ENCODE measurements around the gene EPO. TPM values are rescaled to one million over a fixed set of nuclear protein-coding genes. Genes with fewer than 3 reads are reported as not detected.
"Not testable (repeated sequence)": the region's sequence is repeated elsewhere in the genome, so short reads cannot be mapped to it uniquely, and the experiment has no call there.

EPO gene
- polyA plus RNA-seq, 2 of the 4 experiments (the other 2 are of a cell fraction), result not detected

- ATAC-seq (no peak), FAIRE-seq (no peak), DNase-seq (ENCODE audit: low read depth in 1 of 2, low spot score in 1 of 2) (no peak)
Observed at GRCh38 chr7:100696123-100696521, 24.1 kb upstream of the EPO start.

GRCh38 chr7:100699018-100699417, 21.2 kb upstream of the EPO start:
- Histone ChIP-seq H3K27ac (no peak overlapping the region), H3K4me2 (no peak overlapping the region), H3K4me3 (no peak overlapping the region), H3K9me3 (no peaks in the 10 kb centered on the region), H3K4me1 (peaks cover 4% of the 10 kb centered on the region; the same call in 2 of the 3 replicates)
- ATAC-seq (no peak), DNase-seq (ENCODE audit: low read depth in 1 of 2, low spot score in 1 of 2) (no peak), FAIRE-seq (no peak)
- no peak for TF ChIP-seq POLR2AphosphoS2 (conservative IDR thresholded peaks at IDR 0.05; ENCODE audit: low read length)
- no peak for TF ChIP-seq FOSB (CRISPR knock-in tag; IDR thresholded peaks at IDR 0.05)
- TF ChIP-seq TFCP2L1 (CRISPR knock-in tag; IDR thresholded peaks at IDR 0.05), result no peak
- no peak for TF ChIP-seq SREBF2 (IDR thresholded peaks at IDR 0.05)
- TF ChIP-seq CBX2 (IDR thresholded peaks at IDR 0.05; ENCODE audit: borderline replicate concordance, low read depth), result no peak
- TF ChIP-seq MYC (IDR thresholded peaks at IDR 0.05; ENCODE audit: borderline replicate concordance, low read length), result no peak
- no peak for TF ChIP-seq RAD21 (conservative IDR thresholded peaks at IDR 0.05 in 1 of 2, IDR thresholded peaks at IDR 0.05 in 1 of 2)
- no peak for TF ChIP-seq SMC3 (IDR thresholded peaks at IDR 0.05)
- no peak for TF ChIP-seq CEBPB (IDR thresholded peaks at IDR 0.05)
- no peak for TF ChIP-seq EP300 (IDR thresholded peaks at IDR 0.05)
- CTCF ChIA-PET, result interaction anchor here (0.6 to 9.5 kb wide), 6 partner anchors 7 to 140 kb away, joined by 3 to 158 read pairs (median 4); partner anchors contain the start of gene GIGYF1
- POLR2A ChIA-PET, result no interaction called here
- 30% methylated on average over 6 of the region's 6 CpGs for WGBS (ENCODE audit: missing lambda C conversion rate)

More at GRCh38 chr7:100696123-100696521, 24.1 kb upstream of the EPO start:
- POLR2A ChIA-PET, result interaction anchor here (1.4 kb wide), 1 partner anchor 9 kb away, joined by 5 read pairs; the partner anchor contains the start of gene POP7
- no peaks in the 10 kb centered on the region for H3K9me3 ChIP-seq
- no peak overlapping the region for H3K27ac ChIP-seq
- WGBS (ENCODE audit: missing lambda C conversion rate), result 58% methylated on average over 6 of the region's 6 CpGs
- no peak overlapping the region for H3K4me2 ChIP-seq
- CTCF ChIA-PET, result interaction anchor here (0.7 to 10.6 kb wide), 8 partner anchors 6 to 227 kb away, joined by 3 to 158 read pairs (median 7); partner anchors contain the start of genes POP7 and SLC12A9
- peaks cover 22% of the 10 kb centered on the region for H3K4me1 ChIP-seq
- H3K4me3 ChIP-seq, result no peak overlapping the region
- TF ChIP-seq TP53 (CRISPR knock-in tag; IDR thresholded peaks at IDR 0.05), result no peak
- TF ChIP-seq MAFK (IDR thresholded peaks at IDR 0.05; ENCODE audit: partially characterized antibody), result no peak
- TF ChIP-seq NFE2L2 (conservative IDR thresholded peaks at IDR 0.05; ENCODE audit: low read length), result no peak
- TF ChIP-seq RFX5 (IDR thresholded peaks at IDR 0.05), result no peak
- TF ChIP-seq KDM5A (IDR thresholded peaks at IDR 0.05), result no peak
- TF ChIP-seq REST (IDR thresholded peaks at IDR 0.05), result no peak
- no peak for TF ChIP-seq ZC3H11A (IDR thresholded peaks at IDR 0.05)
- no peak for TF ChIP-seq MAZ (IDR thresholded peaks at IDR 0.05; ENCODE audit: borderline replicate concordance, low read depth, low read length)
- no peak for TF ChIP-seq RNF2 (IDR thresholded peaks at IDR 0.05; ENCODE audit: borderline replicate concordance, low read depth)
- no peak for TF ChIP-seq TFCP2L1 (CRISPR knock-in tag; IDR thresholded peaks at IDR 0.05)
- no peak for TF ChIP-seq CBX2 (IDR thresholded peaks at IDR 0.05; ENCODE audit: borderline replicate concordance, low read depth)
- TF ChIP-seq BCL3 (IDR thresholded peaks at IDR 0.05), result no peak
- TF ChIP-seq NPAS2 (CRISPR knock-in tag; IDR thresholded peaks at IDR 0.05; ENCODE audit: borderline replicate concordance), result no peak
- TF ChIP-seq E2F6 (IDR thresholded peaks at IDR 0.05; ENCODE audit: borderline replicate concordance, low read depth), result no peak

GRCh38 chr7:100701089-100701488, 19.2 kb upstream of the EPO start:
- WGBS (ENCODE audit: missing lambda C conversion rate), result 60% methylated on average over 3 of the region's 3 CpGs
- CTCF ChIA-PET, result interaction anchor here (1.4 to 12.8 kb wide), 4 partner anchors 9 to 152 kb away, joined by 5 to 266 read pairs (median 160); partner anchors contain the start of genes EPO, GIGYF1 and SLC12A9
- ATAC-seq; FAIRE-seq; H3K27ac ChIP-seq; H3K4me2 ChIP-seq; DNase-seq (ENCODE audit: low read depth in 1 of 2, low spot score in 1 of 2); H3K4me1 ChIP-seq; H3K4me3 ChIP-seq; POLR2A ChIA-PET; H3K9me3 ChIP-seq: not testable (repeated sequence)

Data from A549 (cell line).